Left lung (tissue), 10 donors: ENCODE measurements around the gene HLA-B. TPM values are rescaled to one million over a fixed set of nuclear protein-coding genes. Genes with fewer than 3 reads are reported as not detected.

ENCODE experiments used
- ATAC-seq: fragments of 200-7000 bp; cut with Tn5 transposase; one replicate; pipeline ENCODE4 v1.9.1; 2020; ENCODE audit warnings: moderate library complexity
- DNase-seq, 4 donors: peaks; one replicate each; pipeline ENCODE4 v3.0.0-alpha.2; 2013 to 2020
- H3K27ac ChIP-seq, 2 donors: fragments of 200-600 bp; sonication (generic) in 1 of 2; one replicate each; pipeline versions ENCODE4 v1.5.0 to v1.8.0; 2020 to 2021
- H3K27me3 ChIP-seq, 2 donors: fragments of 200-600 bp; sonication (generic) in 1 of 2; one replicate each; pipeline versions ENCODE4 v1.5.0 to v1.8.0; 2020 to 2021
- H3K36me3 ChIP-seq, 2 donors: fragments of 200-600 bp; sonication (generic) in 1 of 2; one replicate each; pipeline versions ENCODE4 v1.5.0 to v1.8.0; 2020 to 2021
- H3K4me1 ChIP-seq, 2 donors: fragments of 200-600 bp; one replicate each; pipeline ENCODE4 v1.8.0; 2021
- H3K4me3 ChIP-seq, 2 donors: fragments of 200-600 bp; sonication (generic) in 1 of 2; one replicate each; pipeline versions ENCODE4 v1.5.0 to v1.8.0; 2020 to 2021; ENCODE audit warnings: mild to moderate bottlenecking in 1 of 2
- H3K9me3 ChIP-seq, 2 donors: fragments of 200-600 bp; sonication (generic) in 1 of 2; one replicate each; pipeline versions ENCODE4 v1.5.0 to v1.8.0; 2020 to 2021
- intact Hi-C, 2 donors: fragments of 100-400 bp; cut with DNase I; formaldehyde crosslinking; loops; one replicate each; pipeline versions ENCODE4 v1.11.2 to v1.14.2; 2022
- polyA plus RNA-seq, 6 donors: library from polyadenylated mRNA; unstranded; fragments of 120-200 nt; gene quantifications; one replicate each; pipeline ENCODE4 v1.2.1, GENCODE V29; 2013; ENCODE audit not compliant: insufficient read length in 6 of 6
- total RNA-seq, 2 donors: library from RNA; stranded (reverse); fragmentation: NEBNext Ultra II Directional; extraction: Animal tissue kit (Norgen Biotek cat#: 25700); gene quantifications; one replicate each; pipeline ENCODE4 v1.2.1, GENCODE V29; 2021
- TF ChIP-seq, protein P1 (sequence below), 2 donors: fragments of 200-600 bp; sonication (generic) in 1 of 2; IDR thresholded peaks; one replicate each; pipeline versions ENCODE4 v1.5.0 to v1.8.0; 2021; ENCODE audit warnings: antibody characterized with exemption in 2 of 2
- donor health status: DM: no; HTN: yes; CAD: no.
- donor health status: DM: no; HTN: no; CAD: no.

HLA-B gene
- total and polyA plus RNA-seq, 8 donors: 285 to 2,503 (median 391) TPM

DNA sequence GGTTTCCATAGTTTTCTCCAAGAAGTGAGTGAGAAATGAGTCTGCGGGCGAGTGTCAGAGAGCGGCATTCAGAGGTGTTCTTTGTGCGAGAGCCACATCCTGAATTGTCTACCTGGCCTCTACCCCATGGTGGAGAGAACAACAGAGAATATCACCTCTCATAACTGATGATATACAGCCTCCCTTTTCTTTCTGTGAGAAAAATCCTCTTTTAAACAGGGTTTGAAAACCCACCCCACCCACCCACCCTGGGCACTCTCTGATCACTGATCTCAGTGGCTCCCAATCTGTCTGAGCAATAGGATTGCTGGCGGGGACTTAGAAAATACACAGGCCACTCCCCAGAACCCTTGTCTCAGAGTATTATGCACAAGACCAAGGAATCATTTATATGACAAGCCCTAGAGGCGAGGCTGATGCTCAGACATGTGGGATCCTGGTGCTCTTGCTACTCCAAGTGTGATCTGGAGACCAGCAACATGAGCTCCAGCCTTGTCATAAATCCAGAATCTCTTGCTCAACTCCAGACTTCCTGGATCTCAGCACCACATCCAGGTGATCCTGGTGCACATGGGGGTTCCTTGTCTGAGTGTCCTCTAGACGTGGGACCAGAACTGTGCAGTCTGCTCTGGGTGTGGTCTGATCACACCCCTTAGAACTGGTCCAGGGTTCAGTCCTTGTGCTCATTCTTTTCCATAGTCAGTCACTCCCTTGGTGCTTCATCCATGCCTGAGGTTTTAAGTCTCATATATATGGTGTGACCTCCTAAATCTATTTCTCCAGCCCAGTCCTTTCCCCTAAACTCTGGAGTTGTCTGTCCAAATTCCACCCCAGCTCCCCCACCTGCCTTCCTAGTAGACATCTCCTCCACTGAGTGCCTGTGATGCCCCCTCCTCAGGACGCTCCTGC lies 5.3 kb downstream of the HLA-B start:
- TF ChIP-seq, protein P1, sequence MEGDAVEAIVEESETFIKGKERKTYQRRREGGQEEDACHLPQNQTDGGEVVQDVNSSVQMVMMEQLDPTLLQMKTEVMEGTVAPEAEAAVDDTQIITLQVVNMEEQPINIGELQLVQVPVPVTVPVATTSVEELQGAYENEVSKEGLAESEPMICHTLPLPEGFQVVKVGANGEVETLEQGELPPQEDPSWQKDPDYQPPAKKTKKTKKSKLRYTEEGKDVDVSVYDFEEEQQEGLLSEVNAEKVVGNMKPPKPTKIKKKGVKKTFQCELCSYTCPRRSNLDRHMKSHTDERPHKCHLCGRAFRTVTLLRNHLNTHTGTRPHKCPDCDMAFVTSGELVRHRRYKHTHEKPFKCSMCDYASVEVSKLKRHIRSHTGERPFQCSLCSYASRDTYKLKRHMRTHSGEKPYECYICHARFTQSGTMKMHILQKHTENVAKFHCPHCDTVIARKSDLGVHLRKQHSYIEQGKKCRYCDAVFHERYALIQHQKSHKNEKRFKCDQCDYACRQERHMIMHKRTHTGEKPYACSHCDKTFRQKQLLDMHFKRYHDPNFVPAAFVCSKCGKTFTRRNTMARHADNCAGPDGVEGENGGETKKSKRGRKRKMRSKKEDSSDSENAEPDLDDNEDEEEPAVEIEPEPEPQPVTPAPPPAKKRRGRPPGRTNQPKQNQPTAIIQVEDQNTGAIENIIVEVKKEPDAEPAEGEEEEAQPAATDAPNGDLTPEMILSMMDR (IDR thresholded peaks at IDR 0.05): no peak
- ATAC-seq: no peak
- intact Hi-C loops: loop anchor here in 1 of 2 donors (2.0 kb wide), 1 partner anchor 83 kb away; no protein-coding TSS in a partner anchor

GRCh38 chr6:31351033-31351380 lies 6.0 kb downstream of the HLA-B start:
- ATAC-seq: no peak
- H3K27ac ChIP-seq: no peak overlapping the region
- no peaks in the 10 kb centered on the region for H3K9me3 ChIP-seq
- H3K36me3 ChIP-seq: peaks cover 0 to 34% of the 10 kb centered on the region in 2 donors
- TF ChIP-seq, protein P1 (IDR thresholded peaks at IDR 0.05): no peak
- DNase-seq: no peak
- no peak overlapping the region for H3K4me3 ChIP-seq
- no peaks in the 10 kb centered on the region for H3K27me3 ChIP-seq
- H3K4me1 ChIP-seq: peaks cover 3 to 30% of the 10 kb centered on the region in 2 donors
- intact Hi-C loops: no loop called here

More for the DNA sequence above, 5.3 kb downstream of the HLA-B start:
- Histone ChIP-seq H3K27me3 (no peaks in the 10 kb centered on the region), H3K27ac (no peak overlapping the region), H3K36me3 (peaks cover 0 to 34% of the 10 kb centered on the region in 2 donors), H3K4me1 (peaks cover 3 to 30% of the 10 kb centered on the region in 2 donors), H3K4me3 (no peak overlapping the region), H3K9me3 (no peaks in the 10 kb centered on the region)
- DNase-seq: no peak

DNA sequence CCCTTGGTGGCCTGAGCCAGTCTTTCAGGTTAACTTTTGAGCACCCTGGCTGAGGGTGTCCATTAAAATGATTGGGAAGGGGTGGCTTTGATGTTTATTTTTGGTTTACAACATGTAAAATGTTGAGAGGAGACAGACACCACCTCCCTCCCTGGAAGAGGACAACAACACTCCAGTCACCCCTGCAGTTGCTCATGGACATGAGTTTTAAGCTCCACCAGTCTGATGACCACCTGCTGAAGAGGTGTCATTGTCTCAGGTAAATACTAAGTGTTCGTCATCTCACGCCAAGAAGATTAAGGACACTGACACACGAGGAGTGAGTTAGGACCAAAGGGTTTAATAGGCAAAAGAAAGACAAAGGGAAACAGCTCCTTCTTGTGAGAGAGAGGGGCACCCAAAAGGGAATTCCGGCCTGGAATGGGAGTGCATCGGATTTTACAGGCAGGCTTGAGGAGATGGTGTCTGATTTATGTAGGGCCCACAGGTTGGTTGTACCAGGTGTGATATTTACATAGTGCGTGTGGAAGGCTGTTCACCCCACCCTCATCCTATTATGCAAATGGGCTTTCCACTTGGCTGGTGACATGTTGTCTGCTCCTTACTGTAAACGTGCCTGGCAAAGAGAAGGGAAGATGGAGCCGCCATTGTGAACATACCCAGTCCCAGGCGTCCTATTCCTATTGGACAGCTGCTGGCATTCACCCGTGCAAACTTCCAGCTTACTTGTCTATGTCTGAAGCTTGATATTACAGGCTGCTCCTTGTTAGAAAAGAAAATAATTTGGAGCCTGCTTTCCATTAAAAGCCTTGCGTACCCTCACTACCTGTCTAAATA lies 6.6 kb downstream of the HLA-B start:
- no peaks in the 10 kb centered on the region for H3K27me3 ChIP-seq
- no peaks in the 10 kb centered on the region for H3K9me3 ChIP-seq
- peaks cover 0 to 28% of the 10 kb centered on the region in 2 donors for H3K36me3 ChIP-seq
- intact Hi-C loops: no loop called here
- H3K4me1 ChIP-seq: peaks cover 3 to 26% of the 10 kb centered on the region in 2 donors
- TF ChIP-seq, protein P1 (IDR thresholded peaks at IDR 0.05): no peak
- DNase-seq: no peak
- no peak for ATAC-seq
- no peak overlapping the region for H3K27ac ChIP-seq
- H3K4me3 ChIP-seq: no peak overlapping the region

DNA sequence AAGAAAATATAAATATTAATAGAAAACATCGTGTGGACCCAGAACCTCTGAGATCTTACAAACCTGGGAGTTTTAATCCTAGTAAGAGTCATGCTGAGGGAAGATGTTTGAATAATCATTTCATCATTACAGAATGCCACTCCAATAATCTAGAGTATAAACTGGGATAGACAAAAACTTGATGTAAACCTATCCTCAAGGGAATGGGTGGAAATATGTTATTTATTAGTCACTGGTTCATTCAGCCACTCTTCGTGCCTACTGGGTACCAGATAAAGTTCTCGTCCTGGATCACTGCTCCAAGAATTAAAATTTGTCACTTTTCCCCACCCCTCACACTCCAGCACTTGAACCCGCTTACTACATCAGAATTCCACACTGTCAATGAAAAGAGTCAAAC lies 7.7 kb downstream of the HLA-B start:
- Histone ChIP-seq H3K27me3 (no peaks in the 10 kb centered on the region), H3K4me1 (peaks cover 0 to 15% of the 10 kb centered on the region in 2 donors), H3K36me3 (peaks cover 0 to 17% of the 10 kb centered on the region in 2 donors), H3K4me3 (no peak overlapping the region), H3K9me3 (no peaks in the 10 kb centered on the region), H3K27ac (no peak overlapping the region)
- intact Hi-C loops: no loop called here
- TF ChIP-seq, protein P1 (IDR thresholded peaks at IDR 0.05): no peak
- no peak for ATAC-seq
- DNase-seq: no peak
